HepG2 (cell line): ENCODE results near the gene PYGO2. TPM values are rescaled to one million over a fixed set of nuclear protein-coding genes. Genes with fewer than 3 reads are reported as not detected.

ENCODE experiments used
- EEA1 ChIP-seq: sonication (generic); formaldehyde crosslinking; IDR thresholded peaks from 2 replicates; pipeline ENCODE4 v1.5.1; 2020; ENCODE audit warnings: mild to moderate bottlenecking, missing genetic modification reagents, borderline replicate concordance
- HNRNPK ChIP-seq: fragments of 200-400 bp; formaldehyde crosslinking; IDR thresholded peaks from 2 replicates; pipeline ENCODE4 v1.6.1; 2018; ENCODE audit warnings: low read length, low read depth, moderate library complexity, mild to moderate bottlenecking; ENCODE audit not compliant: poor library complexity, severe bottlenecking
- NCOA1 ChIP-seq: sonication (generic); formaldehyde crosslinking; IDR thresholded peaks from 2 replicates; pipeline ENCODE4 v1.9.0; 2021; ENCODE audit warnings: missing genetic modification reagents
- ZNF230 ChIP-seq: sonication (generic); formaldehyde crosslinking; IDR thresholded peaks from 2 replicates; pipeline ENCODE4 v1.4.0; 2020; ENCODE audit warnings: mild to moderate bottlenecking, missing genetic modification reagents
- ZNF34 ChIP-seq: sonication (generic); formaldehyde crosslinking; IDR thresholded peaks from 2 replicates; pipeline ENCODE4 v1.4.0; 2020; ENCODE audit warnings: mild to moderate bottlenecking, missing genetic modification reagents, borderline replicate concordance
- ZSCAN20 ChIP-seq: sonication (generic); formaldehyde crosslinking; IDR thresholded peaks from 2 replicates; pipeline ENCODE4 v1.4.0; 2020; ENCODE audit warnings: missing genetic modification reagents, mild to moderate bottlenecking, borderline replicate concordance
- polyA plus RNA-seq, 8 experiments: library from polyadenylated mRNA; depleted of rRNA in 3 of 8; stranded (reverse) in 7 of 8; unstranded in 1 of 8; fragments of >200 nt; fragmentation: Illumina TruSeq in 4 of 8; extraction: Trizol in 4 of 8; gene quantifications; 2 replicates each; pipeline versions ENCODE4 v1.2.1 to v1.2.3, GENCODE V29; 2011 to 2016; ENCODE audit warnings: low read depth in 4 of 8, missing spikeins in 1 of 8, mixed read lengths in 1 of 8; ENCODE audit not compliant: insufficient read depth in 1 of 8
- total RNA-seq, 5 experiments: library from RNA; depleted of rRNA; stranded (reverse); fragments of >200 nt; fragmentation: Illumina TruSeq; extraction: Trizol; gene quantifications; 2 replicates each; pipeline ENCODE4 v1.2.3, GENCODE V29; 2016; ENCODE audit warnings: low read depth in 1 of 5
- TF ChIP-seq, protein P1 (sequence below): sonication (generic); formaldehyde crosslinking; conservative IDR thresholded peaks from 2 replicates; pipeline ENCODE4 v1.4.0; 2020; ENCODE audit warnings: mild to moderate bottlenecking, missing genetic modification reagents, moderate library complexity
- TF ChIP-seq, protein P2 (sequence below): sonication (generic); formaldehyde crosslinking; IDR thresholded peaks from 2 replicates; pipeline ENCODE4 v1.5.1; 2020; ENCODE audit warnings: mild to moderate bottlenecking, moderate library complexity, missing genetic modification reagents
- TF ChIP-seq, protein P3 (sequence below): sonication (generic); formaldehyde crosslinking; IDR thresholded peaks from 2 replicates; pipeline ENCODE4 v1.8.1; 2023; ENCODE audit warnings: missing genetic modification reagents, mild to moderate bottlenecking, borderline replicate concordance
- TF ChIP-seq, protein P4 (sequence below): sonication (generic); formaldehyde crosslinking; IDR thresholded peaks from 2 replicates; pipeline ENCODE4 v1.5.1; 2020; ENCODE audit warnings: mild to moderate bottlenecking, missing genetic modification reagents, moderate library complexity
- TF ChIP-seq, protein P5 (sequence below): sonication (generic); formaldehyde crosslinking; IDR thresholded peaks from 2 replicates; pipeline ENCODE4 v1.4.0; 2020; ENCODE audit warnings: low read depth, mild to moderate bottlenecking, missing genetic modification reagents

PYGO2 gene
- total and polyA plus RNA-seq, 2 of the 13 experiments (the other 11 are each of a cell fraction or from before 2014, with no cell fraction given) = 20.3 to 21.8 TPM

DNA sequence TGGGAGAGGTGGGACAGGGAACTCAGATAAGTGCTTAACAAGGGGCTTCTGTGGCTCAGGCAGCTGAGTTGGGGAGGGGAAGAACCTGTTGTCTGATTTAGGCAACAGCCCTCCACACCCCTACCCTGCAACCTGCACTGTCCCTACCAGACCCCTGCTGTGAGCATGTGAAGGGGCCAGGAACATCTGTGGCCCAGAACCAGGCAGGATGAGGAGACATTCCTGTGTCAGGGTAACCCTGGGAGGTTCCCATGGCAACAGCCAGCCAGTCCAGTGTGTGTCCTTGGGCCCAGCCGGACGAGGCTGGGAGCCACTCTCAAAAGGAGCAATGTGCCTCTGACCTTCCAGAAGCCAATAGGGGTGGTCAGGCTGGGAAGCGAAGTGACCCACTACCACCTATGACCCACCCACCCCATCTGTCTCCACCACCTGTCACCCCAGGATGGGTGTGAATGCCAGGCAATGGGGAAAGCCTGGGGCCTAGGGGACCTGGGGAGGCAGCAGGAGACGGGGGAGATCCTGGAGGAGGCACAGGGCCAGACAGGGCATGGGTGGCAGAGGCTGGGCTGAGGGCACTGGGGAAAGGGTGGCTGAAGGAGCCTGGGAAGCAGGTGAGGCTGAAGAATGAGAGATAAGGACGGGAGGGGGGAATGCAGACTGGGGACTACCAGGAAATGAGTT lies 20.1 kb downstream of the PYGO2 start (continued):
- TF ChIP-seq, protein P1, sequence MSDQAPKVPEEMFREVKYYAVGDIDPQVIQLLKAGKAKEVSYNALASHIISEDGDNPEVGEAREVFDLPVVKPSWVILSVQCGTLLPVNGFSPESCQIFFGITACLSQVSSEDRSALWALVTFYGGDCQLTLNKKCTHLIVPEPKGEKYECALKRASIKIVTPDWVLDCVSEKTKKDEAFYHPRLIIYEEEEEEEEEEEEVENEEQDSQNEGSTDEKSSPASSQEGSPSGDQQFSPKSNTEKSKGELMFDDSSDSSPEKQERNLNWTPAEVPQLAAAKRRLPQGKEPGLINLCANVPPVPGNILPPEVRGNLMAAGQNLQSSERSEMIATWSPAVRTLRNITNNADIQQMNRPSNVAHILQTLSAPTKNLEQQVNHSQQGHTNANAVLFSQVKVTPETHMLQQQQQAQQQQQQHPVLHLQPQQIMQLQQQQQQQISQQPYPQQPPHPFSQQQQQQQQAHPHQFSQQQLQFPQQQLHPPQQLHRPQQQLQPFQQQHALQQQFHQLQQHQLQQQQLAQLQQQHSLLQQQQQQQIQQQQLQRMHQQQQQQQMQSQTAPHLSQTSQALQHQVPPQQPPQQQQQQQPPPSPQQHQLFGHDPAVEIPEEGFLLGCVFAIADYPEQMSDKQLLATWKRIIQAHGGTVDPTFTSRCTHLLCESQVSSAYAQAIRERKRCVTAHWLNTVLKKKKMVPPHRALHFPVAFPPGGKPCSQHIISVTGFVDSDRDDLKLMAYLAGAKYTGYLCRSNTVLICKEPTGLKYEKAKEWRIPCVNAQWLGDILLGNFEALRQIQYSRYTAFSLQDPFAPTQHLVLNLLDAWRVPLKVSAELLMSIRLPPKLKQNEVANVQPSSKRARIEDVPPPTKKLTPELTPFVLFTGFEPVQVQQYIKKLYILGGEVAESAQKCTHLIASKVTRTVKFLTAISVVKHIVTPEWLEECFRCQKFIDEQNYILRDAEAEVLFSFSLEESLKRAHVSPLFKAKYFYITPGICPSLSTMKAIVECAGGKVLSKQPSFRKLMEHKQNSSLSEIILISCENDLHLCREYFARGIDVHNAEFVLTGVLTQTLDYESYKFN (CRISPR knock-in tag) = 0 out of 2 replicates have a peak, but pooled peaks have one; percentile 15
- TF ChIP-seq, protein P2, sequence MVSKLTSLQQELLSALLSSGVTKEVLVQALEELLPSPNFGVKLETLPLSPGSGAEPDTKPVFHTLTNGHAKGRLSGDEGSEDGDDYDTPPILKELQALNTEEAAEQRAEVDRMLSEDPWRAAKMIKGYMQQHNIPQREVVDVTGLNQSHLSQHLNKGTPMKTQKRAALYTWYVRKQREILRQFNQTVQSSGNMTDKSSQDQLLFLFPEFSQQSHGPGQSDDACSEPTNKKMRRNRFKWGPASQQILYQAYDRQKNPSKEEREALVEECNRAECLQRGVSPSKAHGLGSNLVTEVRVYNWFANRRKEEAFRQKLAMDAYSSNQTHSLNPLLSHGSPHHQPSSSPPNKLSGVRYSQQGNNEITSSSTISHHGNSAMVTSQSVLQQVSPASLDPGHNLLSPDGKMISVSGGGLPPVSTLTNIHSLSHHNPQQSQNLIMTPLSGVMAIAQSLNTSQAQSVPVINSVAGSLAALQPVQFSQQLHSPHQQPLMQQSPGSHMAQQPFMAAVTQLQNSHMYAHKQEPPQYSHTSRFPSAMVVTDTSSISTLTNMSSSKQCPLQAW (CRISPR knock-in tag) = peak; percentile 56; the same call in 1 of the 2 replicates
- TF ChIP-seq, protein P3, sequence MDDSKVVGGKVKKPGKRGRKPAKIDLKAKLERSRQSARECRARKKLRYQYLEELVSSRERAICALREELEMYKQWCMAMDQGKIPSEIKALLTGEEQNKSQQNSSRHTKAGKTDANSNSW (CRISPR knock-in tag) = no peak
- TF ChIP-seq, protein P4, sequence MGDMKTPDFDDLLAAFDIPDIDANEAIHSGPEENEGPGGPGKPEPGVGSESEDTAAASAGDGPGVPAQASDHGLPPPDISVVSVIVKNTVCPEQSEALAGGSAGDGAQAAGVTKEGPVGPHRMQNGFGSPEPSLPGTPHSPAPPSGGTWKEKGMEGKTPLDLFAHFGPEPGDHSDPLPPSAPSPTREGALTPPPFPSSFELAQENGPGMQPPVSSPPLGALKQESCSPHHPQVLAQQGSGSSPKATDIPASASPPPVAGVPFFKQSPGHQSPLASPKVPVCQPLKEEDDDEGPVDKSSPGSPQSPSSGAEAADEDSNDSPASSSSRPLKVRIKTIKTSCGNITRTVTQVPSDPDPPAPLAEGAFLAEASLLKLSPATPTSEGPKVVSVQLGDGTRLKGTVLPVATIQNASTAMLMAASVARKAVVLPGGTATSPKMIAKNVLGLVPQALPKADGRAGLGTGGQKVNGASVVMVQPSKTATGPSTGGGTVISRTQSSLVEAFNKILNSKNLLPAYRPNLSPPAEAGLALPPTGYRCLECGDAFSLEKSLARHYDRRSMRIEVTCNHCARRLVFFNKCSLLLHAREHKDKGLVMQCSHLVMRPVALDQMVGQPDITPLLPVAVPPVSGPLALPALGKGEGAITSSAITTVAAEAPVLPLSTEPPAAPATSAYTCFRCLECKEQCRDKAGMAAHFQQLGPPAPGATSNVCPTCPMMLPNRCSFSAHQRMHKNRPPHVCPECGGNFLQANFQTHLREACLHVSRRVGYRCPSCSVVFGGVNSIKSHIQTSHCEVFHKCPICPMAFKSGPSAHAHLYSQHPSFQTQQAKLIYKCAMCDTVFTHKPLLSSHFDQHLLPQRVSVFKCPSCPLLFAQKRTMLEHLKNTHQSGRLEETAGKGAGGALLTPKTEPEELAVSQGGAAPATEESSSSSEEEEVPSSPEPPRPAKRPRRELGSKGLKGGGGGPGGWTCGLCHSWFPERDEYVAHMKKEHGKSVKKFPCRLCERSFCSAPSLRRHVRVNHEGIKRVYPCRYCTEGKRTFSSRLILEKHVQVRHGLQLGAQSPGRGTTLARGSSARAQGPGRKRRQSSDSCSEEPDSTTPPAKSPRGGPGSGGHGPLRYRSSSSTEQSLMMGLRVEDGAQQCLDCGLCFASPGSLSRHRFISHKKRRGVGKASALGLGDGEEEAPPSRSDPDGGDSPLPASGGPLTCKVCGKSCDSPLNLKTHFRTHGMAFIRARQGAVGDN (CRISPR knock-in tag) = peak; percentile 65
- TF ChIP-seq ZNF34 (CRISPR knock-in tag) (no peak), EEA1 (CRISPR knock-in tag) (no peak), ZSCAN20 (CRISPR knock-in tag) (no peak), HNRNPK (no peak), NCOA1 (no peak), ZNF230 (CRISPR knock-in tag) (no peak)
- TF ChIP-seq, protein P5, sequence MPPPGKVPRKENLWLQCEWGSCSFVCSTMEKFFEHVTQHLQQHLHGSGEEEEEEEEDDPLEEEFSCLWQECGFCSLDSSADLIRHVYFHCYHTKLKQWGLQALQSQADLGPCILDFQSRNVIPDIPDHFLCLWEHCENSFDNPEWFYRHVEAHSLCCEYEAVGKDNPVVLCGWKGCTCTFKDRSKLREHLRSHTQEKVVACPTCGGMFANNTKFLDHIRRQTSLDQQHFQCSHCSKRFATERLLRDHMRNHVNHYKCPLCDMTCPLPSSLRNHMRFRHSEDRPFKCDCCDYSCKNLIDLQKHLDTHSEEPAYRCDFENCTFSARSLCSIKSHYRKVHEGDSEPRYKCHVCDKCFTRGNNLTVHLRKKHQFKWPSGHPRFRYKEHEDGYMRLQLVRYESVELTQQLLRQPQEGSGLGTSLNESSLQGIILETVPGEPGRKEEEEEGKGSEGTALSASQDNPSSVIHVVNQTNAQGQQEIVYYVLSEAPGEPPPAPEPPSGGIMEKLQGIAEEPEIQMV (CRISPR knock-in tag) = no peak
- TF ChIP-seq, all 625 proteins: peak for 21
